WTC11 (cell line): ENCODE measurements around the gene TMEM256. TPM values are rescaled to one million over a fixed set of nuclear protein-coding genes. Genes with fewer than 3 reads are reported as not detected.
A peak's percentile ranks its signal among the peaks of the same experiment; 100 is the strongest.

Experiments
- ATAC-seq: fragments of 200-7000 bp; cut with Tn5 transposase; 2 replicates; pipeline ENCODE4 v1.10.0; 2021; ENCODE audit warnings: mild to moderate bottlenecking, moderate library complexity
- CTCF ChIA-PET: fragments of 300-600 bp; sonication (Branson Sonifier 250); formaldehyde crosslinking; loops from one replicate; lab custom pipeline; 2021; ENCODE audit warnings: antibody characterized with exemption; lab: Charles Lee
- POLR2A ChIA-PET: fragments of 350-600 bp; sonication (Branson Sonifier 250); formaldehyde crosslinking; loops from one replicate; lab custom pipeline; 2021; ENCODE audit warnings: antibody characterized with exemption; lab: Charles Lee
- DNase-seq: peaks from one replicate; pipeline ENCODE4 v3.0.0; 2021; ENCODE audit warnings: low spot score
- H3K27ac Mint-ChIP-seq: 2 replicates; pipeline ENCODE4 v1.8.0; 2021; ENCODE audit warnings: mixed read lengths
- H3K27me3 Mint-ChIP-seq: 2 replicates; pipeline ENCODE4 v1.8.0; 2021; ENCODE audit warnings: low read depth, mild to moderate bottlenecking, moderate library complexity, mixed read lengths
- H3K36me3 Mint-ChIP-seq: 2 replicates; pipeline ENCODE4 v1.8.0; 2021; ENCODE audit warnings: mixed read lengths
- H3K4me1 Mint-ChIP-seq: 2 replicates; pipeline ENCODE4 v1.8.0; 2022; ENCODE audit warnings: mixed read lengths
- H3K4me3 Mint-ChIP-seq: 2 replicates; pipeline ENCODE4 v1.8.0; 2021; ENCODE audit warnings: mild to moderate bottlenecking, moderate library complexity, mixed read lengths
- H3K9me3 Mint-ChIP-seq: 2 replicates; pipeline ENCODE4 v1.8.0; 2021; ENCODE audit warnings: mixed read lengths
- AR ChIP-seq: fragments of 250-450 bp; sonication (Bioruptor Pico); IDR thresholded peaks from 2 replicates; pipeline ENCODE4 v1.9.0; 2021; ENCODE audit warnings: mild to moderate bottlenecking
- CDX4 ChIP-seq: fragments of 250-450 bp; sonication (Bioruptor Pico); IDR thresholded peaks from 2 replicates; pipeline ENCODE4 v1.9.0; 2021; ENCODE audit warnings: moderate library complexity, mild to moderate bottlenecking, inconsistent platforms, borderline replicate concordance
- CTCF ChIP-seq: fragments of 200-600 bp; IDR thresholded peaks from 2 replicates; pipeline ENCODE4 v1.8.0; 2022; ENCODE audit warnings: antibody characterized with exemption
- E2F4 ChIP-seq: sonication (generic); formaldehyde crosslinking; IDR thresholded peaks from 2 replicates; pipeline ENCODE4 v1.8.1; 2022; ENCODE audit warnings: low read depth, mild to moderate bottlenecking, moderate library complexity, missing genetic modification reagents, borderline replicate concordance
- FOXK1 ChIP-seq: sonication (generic); formaldehyde crosslinking; IDR thresholded peaks from 2 replicates; pipeline ENCODE4 v1.8.0; 2022; ENCODE audit warnings: mild to moderate bottlenecking, moderate library complexity, missing genetic modification reagents
- GABPB1 ChIP-seq: sonication (generic); formaldehyde crosslinking; IDR thresholded peaks from 2 replicates; pipeline ENCODE4 v1.8.1; 2023; ENCODE audit warnings: mild to moderate bottlenecking, missing genetic modification reagents
- IRF2 ChIP-seq: sonication (generic); formaldehyde crosslinking; IDR thresholded peaks from 2 replicates; pipeline ENCODE4 v1.8.0; 2022; ENCODE audit warnings: low read depth, missing genetic modification reagents, borderline replicate concordance
- NFATC4 ChIP-seq: fragments of 250-450 bp; sonication (Bioruptor Pico); IDR thresholded peaks from 2 replicates; pipeline ENCODE4 v1.9.0; 2021; ENCODE audit warnings: mild to moderate bottlenecking
- NR2C2 ChIP-seq: sonication (generic); formaldehyde crosslinking; IDR thresholded peaks from 2 replicates; pipeline ENCODE4 v1.8.0; 2022; ENCODE audit warnings: mild to moderate bottlenecking, missing genetic modification reagents
- OVOL2 ChIP-seq: fragments of 250-450 bp; sonication (Bioruptor Pico); IDR thresholded peaks from 2 replicates; pipeline ENCODE4 v1.9.0; 2021; ENCODE audit warnings: mild to moderate bottlenecking, borderline replicate concordance
- PREB ChIP-seq: sonication (generic); formaldehyde crosslinking; IDR thresholded peaks from 2 replicates; pipeline ENCODE4 v1.8.1; 2022; ENCODE audit warnings: mild to moderate bottlenecking, missing genetic modification reagents, moderate library complexity, borderline replicate concordance
- SOX15 ChIP-seq: fragments of 250-450 bp; sonication (Bioruptor Pico); IDR thresholded peaks from 2 replicates; pipeline ENCODE4 v1.9.0; 2021; ENCODE audit warnings: mild to moderate bottlenecking
- USF2 ChIP-seq: sonication (generic); formaldehyde crosslinking; IDR thresholded peaks from 2 replicates; pipeline ENCODE4 v1.8.1; 2023; ENCODE audit warnings: mild to moderate bottlenecking, missing genetic modification reagents, moderate library complexity
- ZBTB21 ChIP-seq: sonication (generic); formaldehyde crosslinking; IDR thresholded peaks from 2 replicates; pipeline ENCODE4 v1.8.1; 2023; ENCODE audit warnings: mild to moderate bottlenecking, missing genetic modification reagents, borderline replicate concordance
- ZBTB43 ChIP-seq: sonication (generic); formaldehyde crosslinking; IDR thresholded peaks from 2 replicates; pipeline ENCODE4 v1.8.1; 2023; ENCODE audit warnings: mild to moderate bottlenecking, missing genetic modification reagents
- ZNF281 ChIP-seq: sonication (generic); formaldehyde crosslinking; IDR thresholded peaks from 2 replicates; pipeline ENCODE4 v1.8.0; 2023; ENCODE audit warnings: mild to moderate bottlenecking, missing genetic modification reagents
- ZNF396 ChIP-seq: fragments of 250-450 bp; sonication (Bioruptor Pico); IDR thresholded peaks from 2 replicates; pipeline ENCODE4 v1.8.0; 2021; ENCODE audit warnings: mild to moderate bottlenecking, moderate library complexity, borderline replicate concordance
- ZSCAN18 ChIP-seq: fragments of 250-450 bp; sonication (Bioruptor Pico); IDR thresholded peaks from 2 replicates; pipeline ENCODE4 v2.1.2; 2022; ENCODE audit warnings: mild to moderate bottlenecking, moderate library complexity
- total RNA-seq: library from RNA; stranded (reverse); gene quantifications from 3 replicates; pipeline ENCODE4 v1.2.3, GENCODE V29; 2021

The TMEM256 gene
- total RNA-seq, 1 experiment from 2014 or later = 132 TPM

- POLR2A ChIA-PET = interaction anchor here (1.0 to 1.4 kb wide), 4 partner anchors 13 to 91 kb away, joined by 3 to 6 read pairs (median 4); partner anchors contain the start of genes ACAP1 and TMEM256
- Mint-ChIP-seq H3K9me3 (no peaks in the 10 kb centered on the region), H3K4me3 (no peak within 1 kb of the TSS), H3K27ac (peak within 1 kb of the TSS; percentile 69; the same call in 1 of the 2 replicates)
- TF ChIP-seq ZSCAN18 (CRISPR knock-in tag) (no peak), ZNF281 (CRISPR knock-in tag) (no peak), IRF2 (CRISPR knock-in tag) (no peak), GABPB1 (no peak), USF2 (CRISPR knock-in tag) (no peak), ZBTB21 (CRISPR knock-in tag) (no peak), OVOL2 (CRISPR knock-in tag) (no peak), E2F4 (no peak), ZBTB43 (no peak), SOX15 (CRISPR knock-in tag) (no peak), AR (CRISPR knock-in tag) (no peak), ZNF396 (CRISPR knock-in tag) (no peak), FOXK1 (CRISPR knock-in tag) (no peak), NR2C2 (CRISPR knock-in tag) (no peak), PREB (CRISPR knock-in tag) (no peak), CDX4 (CRISPR knock-in tag) (no peak), CTCF (no peak), NFATC4 (CRISPR knock-in tag) (no peak)
- TF ChIP-seq, all 79 proteins: peak for 0
- no peaks in the 10 kb centered on the region for H3K36me3 Mint-ChIP-seq
- ATAC-seq (no peak), DNase-seq (no peak)
- H3K4me1 Mint-ChIP-seq = peaks cover 22% of the 10 kb centered on the region
- peaks cover 12% of the 10 kb centered on the region for H3K27me3 Mint-ChIP-seq
- CTCF ChIA-PET = interaction anchor here (0.8 to 6.6 kb wide), 28 partner anchors 10 to 234 kb away, joined by 3 to 69 read pairs (median 7); partner anchors contain the start of genes ACAP1, CHRNB1, NEURL4 and PLSCR3
These were observed 48.8 kb downstream of the TMEM256 start, which contains the start of gene TMEM95 for GRCh38 chr17:7355053-7355452. Gene TMEM95, plus strand, starts transcription at chr17:7355156. Its CDS starts 49 bp downstream, at chr17:7355205.
